Fibroblast of lung (primary cell): Measurements from ENCODE around the gene THY1.
"Not testable (repeated sequence)": the region's sequence is repeated elsewhere in the genome, so short reads cannot be mapped to it uniquely, and the experiment has no call there.

Source experiments
- EZH2 ChIP-seq: IDR thresholded peaks from 2 replicates; pipeline ENCODE4 v1.5.1; 2012; ENCODE audit warnings: low read length, control low read depth, mild to moderate bottlenecking; ENCODE audit errors: missing control alignments
- TF ChIP-seq, protein P1 (sequence below), 2 donors: IDR thresholded peaks in 1 of 2; conservative IDR thresholded peaks in 1 of 2; 1 replicate in 1 of 2; 2 replicates in 1 of 2; pipeline ENCODE4 v1.5.1; 2011 to 2012; ENCODE audit warnings: low read length in 2 of 2, control low read depth in 1 of 2, inconsistent platforms in 1 of 2, low read depth in 1 of 2, mild to moderate bottlenecking in 1 of 2

GRCh38 chr11:119437521-119437920, 14.5 kb upstream of the THY1 start:
- TF ChIP-seq, protein P1, sequence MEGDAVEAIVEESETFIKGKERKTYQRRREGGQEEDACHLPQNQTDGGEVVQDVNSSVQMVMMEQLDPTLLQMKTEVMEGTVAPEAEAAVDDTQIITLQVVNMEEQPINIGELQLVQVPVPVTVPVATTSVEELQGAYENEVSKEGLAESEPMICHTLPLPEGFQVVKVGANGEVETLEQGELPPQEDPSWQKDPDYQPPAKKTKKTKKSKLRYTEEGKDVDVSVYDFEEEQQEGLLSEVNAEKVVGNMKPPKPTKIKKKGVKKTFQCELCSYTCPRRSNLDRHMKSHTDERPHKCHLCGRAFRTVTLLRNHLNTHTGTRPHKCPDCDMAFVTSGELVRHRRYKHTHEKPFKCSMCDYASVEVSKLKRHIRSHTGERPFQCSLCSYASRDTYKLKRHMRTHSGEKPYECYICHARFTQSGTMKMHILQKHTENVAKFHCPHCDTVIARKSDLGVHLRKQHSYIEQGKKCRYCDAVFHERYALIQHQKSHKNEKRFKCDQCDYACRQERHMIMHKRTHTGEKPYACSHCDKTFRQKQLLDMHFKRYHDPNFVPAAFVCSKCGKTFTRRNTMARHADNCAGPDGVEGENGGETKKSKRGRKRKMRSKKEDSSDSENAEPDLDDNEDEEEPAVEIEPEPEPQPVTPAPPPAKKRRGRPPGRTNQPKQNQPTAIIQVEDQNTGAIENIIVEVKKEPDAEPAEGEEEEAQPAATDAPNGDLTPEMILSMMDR (conservative IDR thresholded peaks at IDR 0.05 in 1 of 2, IDR thresholded peaks at IDR 0.05 in 1 of 2; ENCODE audit: low read depth in 1 of 2, low read length in 2 of 2), result not testable (repeated sequence)
- TF ChIP-seq EZH2, result not testable (repeated sequence)
